ENCODE results near the gene TSPAN9. TPM values are rescaled to one million over a fixed set of nuclear protein-coding genes. Genes with fewer than 3 reads are reported as not detected.

The TSPAN9 gene
- total and polyA plus RNA-seq, 10 of the 15 experiments (the other 5 are each of a cell fraction or from before 2014, with no cell fraction given), result 0.03 to 1.0 (median 0.12) TPM; not detected in 5

DNA sequence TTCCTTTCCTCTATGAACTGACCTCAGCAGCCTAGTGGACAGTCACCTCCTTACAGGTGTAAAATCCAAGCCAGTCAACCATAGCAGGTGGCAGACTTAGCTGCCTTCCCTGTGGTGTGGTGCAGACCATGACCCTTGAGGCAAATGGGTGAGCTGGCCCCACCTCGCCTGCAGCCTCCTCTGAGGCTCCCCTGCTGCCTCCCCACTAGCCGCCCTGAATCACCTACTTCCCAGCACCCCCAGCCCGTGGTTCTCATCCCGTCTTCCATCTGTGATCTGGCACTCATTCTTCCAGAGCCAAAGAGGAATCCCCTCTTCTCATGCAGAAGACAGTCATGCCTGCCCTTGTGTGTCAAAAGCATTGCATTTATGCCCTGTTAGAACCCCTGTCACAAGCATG lies 34.4 kb upstream of the TSPAN9 start:
- H3K9ac ChIP-seq (ENCODE audit: control insufficient read depth, insufficient read depth, low read length), result no peak overlapping the region
- 0 out of 4 replicates have a peak, but pooled peaks cover 0 to 2% of the 10 kb centered on the region in 2 experiments for H3K27me3 ChIP-seq (replicated peaks in 1 of 2; ENCODE audit: control insufficient read depth in 2 of 2, insufficient read depth in 2 of 2, low read length in 1 of 2)
- H2AFZ ChIP-seq (ENCODE audit: control insufficient read depth, low read depth, low read length), result no peak overlapping the region
- CTCF ChIA-PET, result interaction anchor here (0.6 to 1.6 kb wide), 5 partner anchors 12 to 314 kb away, joined by 3 to 4 read pairs (median 3); no protein-coding TSS in a partner anchor
- no peaks in the 10 kb centered on the region for H3K36me3 ChIP-seq (ENCODE audit: control insufficient read depth in 2 of 2, insufficient read depth in 2 of 2, low read length in 1 of 2)
- H3K4me1 ChIP-seq (ENCODE audit: control insufficient read depth, insufficient read depth, low read length), result no peaks in the 10 kb centered on the region
- TF ChIP-seq KDM1A (IDR thresholded peaks at IDR 0.05; ENCODE audit: borderline replicate concordance) (no peak), ETV6 (conservative IDR thresholded peaks at IDR 0.05 in 1 of 2, IDR thresholded peaks at IDR 0.05 in 1 of 2; ENCODE audit: borderline replicate concordance in 1 of 2, low read depth in 1 of 2) (no peak), NFYB (IDR thresholded peaks at IDR 0.05; ENCODE audit: insufficient read depth, low read depth, low read length) (no peak), ASH2L (IDR thresholded peaks at IDR 0.05; ENCODE audit: borderline replicate concordance, low read depth) (no peak)
- H3K27ac ChIP-seq (ENCODE audit: control insufficient read depth, insufficient read depth), result no peak overlapping the region
- WGBS (ENCODE audit: insufficient coverage, insufficient replicate concordance, low lambda C conversion rate, missing lambda C conversion rate), result 14% methylated on average over 4 of the region's 4 CpGs
- intact Hi-C loops (cut with micrococcal nuclease; ENCODE audit: unreplicated experiment) (no loop called here), in situ Hi-C loops (cut with MboI) (no loop called here)
- H4K20me1 ChIP-seq (ENCODE audit: control insufficient read depth, insufficient read depth), result no peaks in the 10 kb centered on the region
- RAD21 ChIA-PET (ENCODE audit: unreplicated experiment), result no interaction called here
- ATAC-seq (peak; percentile 20), DNase-seq (ENCODE audit: low read depth, low spot score) (no peak), FAIRE-seq (no peak)
- H3K4me2 ChIP-seq (ENCODE audit: control insufficient read depth, insufficient read depth), result no peak overlapping the region
- no peaks in the 10 kb centered on the region for H3K79me2 ChIP-seq (ENCODE audit: control insufficient read depth, insufficient read depth, low read length)
- no peaks in the 10 kb centered on the region for H3K9me3 ChIP-seq (replicated peaks; ENCODE audit: control insufficient read depth, insufficient read depth, low read length)
- POLR2A ChIA-PET, result no interaction called here
- H3K4me3 ChIP-seq, result no peak overlapping the region
- BruUV-seq (replicated peaks), result no TSS peak
- SMC1A ChIA-PET (ENCODE audit: uncharacterized antibody, unreplicated experiment), result interaction anchor here (1.6 kb wide), 1 partner anchor 158 kb away, joined by 4 read pairs; no protein-coding TSS in a partner anchor

DNA sequence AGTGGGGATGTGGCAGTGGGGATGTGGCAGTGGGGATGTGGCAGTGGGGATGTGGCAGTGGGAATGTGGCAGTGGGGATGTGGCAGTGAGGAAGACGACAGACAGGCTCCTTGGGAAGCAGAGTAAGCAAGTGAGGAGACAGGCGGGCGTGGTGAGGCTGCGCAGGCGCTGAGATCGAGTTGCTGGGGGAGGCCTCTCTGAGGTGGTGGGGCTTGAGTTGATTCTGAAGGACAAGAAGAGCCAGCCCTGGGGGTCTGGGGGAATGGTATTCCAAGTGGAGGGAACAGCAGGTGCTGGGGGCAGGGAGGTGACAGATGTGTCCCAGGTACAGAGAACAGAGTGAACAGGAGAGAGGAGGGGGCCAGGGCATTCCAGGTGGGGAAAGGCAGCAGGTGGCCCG lies 33.8 kb upstream of the TSPAN9 start:
- no peak for DNase-seq (ENCODE audit: low read depth, low spot score)
- ChIA-PET RAD21 (ENCODE audit: unreplicated experiment) (no interaction called here), POLR2A (no interaction called here), CTCF (interaction anchor here (0.6 kb wide), 1 partner anchor 126 kb away, joined by 3 read pairs; no protein-coding TSS in a partner anchor), SMC1A (ENCODE audit: uncharacterized antibody, unreplicated experiment) (no interaction called here)
- Histone ChIP-seq H3K27ac (ENCODE audit: control insufficient read depth, insufficient read depth) (no peak overlapping the region), H2AFZ (ENCODE audit: control insufficient read depth, low read depth, low read length) (no peak overlapping the region), H3K36me3 (ENCODE audit: control insufficient read depth in 2 of 2, insufficient read depth in 2 of 2, low read length in 1 of 2) (no peaks in the 10 kb centered on the region), H4K20me1 (ENCODE audit: control insufficient read depth, insufficient read depth) (no peaks in the 10 kb centered on the region), H3K79me2 (ENCODE audit: control insufficient read depth, insufficient read depth, low read length) (no peaks in the 10 kb centered on the region), H3K9me3 (replicated peaks; ENCODE audit: control insufficient read depth, insufficient read depth, low read length) (no peaks in the 10 kb centered on the region), H3K4me1 (ENCODE audit: control insufficient read depth, insufficient read depth, low read length) (no peaks in the 10 kb centered on the region), H3K4me3 (no peak overlapping the region), H3K4me2 (ENCODE audit: control insufficient read depth, insufficient read depth) (no peak overlapping the region), H3K9ac (ENCODE audit: control insufficient read depth, insufficient read depth, low read length) (no peak overlapping the region), H3K27me3 (replicated peaks in 1 of 2; ENCODE audit: control insufficient read depth in 2 of 2, insufficient read depth in 2 of 2, low read length in 1 of 2) (0 out of 4 replicates have a peak, but pooled peaks cover 0 to 2% of the 10 kb centered on the region in 2 experiments)
- no peak for ATAC-seq
- in situ Hi-C loops (cut with MboI) (no loop called here), intact Hi-C loops (cut with micrococcal nuclease; ENCODE audit: unreplicated experiment) (no loop called here)
- WGBS (ENCODE audit: insufficient coverage, insufficient replicate concordance, low lambda C conversion rate, missing lambda C conversion rate), result 53% methylated on average over 7 of the region's 7 CpGs
- BruUV-seq (replicated peaks), result no TSS peak
- no peak for FAIRE-seq
- TF ChIP-seq YY1 (IDR thresholded peaks at IDR 0.05; ENCODE audit: low read depth, low read length), result no peak
- TF ChIP-seq, protein P1, sequence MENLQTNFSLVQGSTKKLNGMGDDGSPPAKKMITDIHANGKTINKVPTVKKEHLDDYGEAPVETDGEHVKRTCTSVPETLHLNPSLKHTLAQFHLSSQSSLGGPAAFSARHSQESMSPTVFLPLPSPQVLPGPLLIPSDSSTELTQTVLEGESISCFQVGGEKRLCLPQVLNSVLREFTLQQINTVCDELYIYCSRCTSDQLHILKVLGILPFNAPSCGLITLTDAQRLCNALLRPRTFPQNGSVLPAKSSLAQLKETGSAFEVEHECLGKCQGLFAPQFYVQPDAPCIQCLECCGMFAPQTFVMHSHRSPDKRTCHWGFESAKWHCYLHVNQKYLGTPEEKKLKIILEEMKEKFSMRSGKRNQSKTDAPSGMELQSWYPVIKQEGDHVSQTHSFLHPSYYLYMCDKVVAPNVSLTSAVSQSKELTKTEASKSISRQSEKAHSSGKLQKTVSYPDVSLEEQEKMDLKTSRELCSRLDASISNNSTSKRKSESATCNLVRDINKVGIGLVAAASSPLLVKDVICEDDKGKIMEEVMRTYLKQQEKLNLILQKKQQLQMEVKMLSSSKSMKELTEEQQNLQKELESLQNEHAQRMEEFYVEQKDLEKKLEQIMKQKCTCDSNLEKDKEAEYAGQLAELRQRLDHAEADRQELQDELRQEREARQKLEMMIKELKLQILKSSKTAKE (IDR thresholded peaks at IDR 0.05; ENCODE audit: low read depth, poor library complexity, severe bottlenecking), result no peak
- no peak for TF ChIP-seq RAD51 (IDR thresholded peaks at IDR 0.05)
- TF ChIP-seq GABPA (IDR thresholded peaks at IDR 0.05; ENCODE audit: low read depth), result no peak
- TF ChIP-seq BACH1 (IDR thresholded peaks at IDR 0.05; ENCODE audit: borderline replicate concordance), result no peak
- TF ChIP-seq ETV6 (conservative IDR thresholded peaks at IDR 0.05 in 1 of 2, IDR thresholded peaks at IDR 0.05 in 1 of 2; ENCODE audit: borderline replicate concordance in 1 of 2, low read depth in 1 of 2), result no peak
- TF ChIP-seq, protein P2, sequence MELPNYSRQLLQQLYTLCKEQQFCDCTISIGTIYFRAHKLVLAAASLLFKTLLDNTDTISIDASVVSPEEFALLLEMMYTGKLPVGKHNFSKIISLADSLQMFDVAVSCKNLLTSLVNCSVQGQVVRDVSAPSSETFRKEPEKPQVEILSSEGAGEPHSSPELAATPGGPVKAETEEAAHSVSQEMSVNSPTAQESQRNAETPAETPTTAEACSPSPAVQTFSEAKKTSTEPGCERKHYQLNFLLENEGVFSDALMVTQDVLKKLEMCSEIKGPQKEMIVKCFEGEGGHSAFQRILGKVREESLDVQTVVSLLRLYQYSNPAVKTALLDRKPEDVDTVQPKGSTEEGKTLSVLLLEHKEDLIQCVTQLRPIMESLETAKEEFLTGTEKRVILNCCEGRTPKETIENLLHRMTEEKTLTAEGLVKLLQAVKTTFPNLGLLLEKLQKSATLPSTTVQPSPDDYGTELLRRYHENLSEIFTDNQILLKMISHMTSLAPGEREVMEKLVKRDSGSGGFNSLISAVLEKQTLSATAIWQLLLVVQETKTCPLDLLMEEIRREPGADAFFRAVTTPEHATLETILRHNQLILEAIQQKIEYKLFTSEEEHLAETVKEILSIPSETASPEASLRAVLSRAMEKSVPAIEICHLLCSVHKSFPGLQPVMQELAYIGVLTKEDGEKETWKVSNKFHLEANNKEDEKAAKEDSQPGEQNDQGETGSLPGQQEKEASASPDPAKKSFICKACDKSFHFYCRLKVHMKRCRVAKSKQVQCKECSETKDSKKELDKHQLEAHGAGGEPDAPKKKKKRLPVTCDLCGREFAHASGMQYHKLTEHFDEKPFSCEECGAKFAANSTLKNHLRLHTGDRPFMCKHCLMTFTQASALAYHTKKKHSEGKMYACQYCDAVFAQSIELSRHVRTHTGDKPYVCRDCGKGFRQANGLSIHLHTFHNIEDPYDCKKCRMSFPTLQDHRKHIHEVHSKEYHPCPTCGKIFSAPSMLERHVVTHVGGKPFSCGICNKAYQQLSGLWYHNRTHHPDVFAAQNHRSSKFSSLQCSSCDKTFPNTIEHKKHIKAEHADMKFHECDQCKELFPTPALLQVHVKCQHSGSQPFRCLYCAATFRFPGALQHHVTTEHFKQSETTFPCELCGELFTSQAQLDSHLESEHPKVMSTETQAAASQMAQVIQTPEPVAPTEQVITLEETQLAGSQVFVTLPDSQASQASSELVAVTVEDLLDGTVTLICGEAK (IDR thresholded peaks at IDR 0.05; ENCODE audit: borderline replicate concordance), result no peak
- TF ChIP-seq PML (IDR thresholded peaks at IDR 0.05; ENCODE audit: low read length), result no peak
